GM20000 (cell line): Measurements from ENCODE around the gene UBE2D4.

Source experiments
- DNase-seq: peaks from one replicate; pipeline ENCODE4 v3.0.0; 2012; ENCODE audit warnings: low spot score
- TF ChIP-seq, protein P1 (sequence below): IDR thresholded peaks from 2 replicates; pipeline ENCODE4 v1.5.1; 2012; ENCODE audit warnings: mild to moderate bottlenecking, control low read depth; ENCODE audit errors: extremely low read depth, missing control alignments

Gene UBE2D4

DNA sequence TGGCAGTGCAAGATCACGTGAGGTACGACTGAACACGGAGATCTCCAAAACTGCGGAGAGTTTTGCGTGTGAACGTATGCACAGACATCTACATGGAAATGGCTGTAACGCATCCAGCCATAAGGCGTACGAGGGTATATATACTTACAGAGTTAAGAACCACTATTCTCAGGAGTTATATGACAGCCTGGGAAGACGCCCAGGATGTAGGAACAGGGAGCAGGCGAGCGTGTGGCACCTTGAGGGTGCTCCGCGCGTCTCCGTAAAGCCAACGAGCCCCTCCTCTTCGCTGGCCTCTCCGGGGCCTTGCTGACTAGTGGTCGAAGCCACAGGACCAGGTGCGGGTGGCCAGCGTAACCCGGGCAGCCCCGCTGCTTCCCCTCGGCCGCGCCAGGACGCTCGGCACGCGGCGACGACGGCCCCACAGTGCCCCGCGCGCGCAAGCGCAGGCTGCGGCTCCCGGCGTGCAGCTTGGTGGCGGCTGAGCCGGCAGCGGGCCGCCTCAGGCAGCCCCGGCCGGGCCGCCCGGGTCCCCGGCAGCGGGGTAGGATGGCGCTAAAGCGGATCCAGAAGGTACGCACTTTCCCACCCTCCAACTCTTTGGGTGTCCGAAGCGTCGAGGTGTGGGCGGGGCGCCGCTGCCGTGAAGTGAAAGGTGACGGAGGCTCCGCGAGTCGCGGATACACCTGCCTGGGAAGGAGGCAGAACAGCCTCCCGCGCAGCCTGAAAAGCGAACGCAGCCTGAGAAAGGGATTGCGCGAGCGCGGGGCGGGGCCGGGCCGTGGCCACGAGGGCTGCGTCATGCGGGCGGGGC is at the start of gene UBE2D4:
UBE2D4 (plus strand) TSS at position 453 of the 814 bp plus-strand sequence; CDS start at position 550, 97 bp downstream.
- DNase-seq = peak; percentile 94
- TF ChIP-seq, protein P1, sequence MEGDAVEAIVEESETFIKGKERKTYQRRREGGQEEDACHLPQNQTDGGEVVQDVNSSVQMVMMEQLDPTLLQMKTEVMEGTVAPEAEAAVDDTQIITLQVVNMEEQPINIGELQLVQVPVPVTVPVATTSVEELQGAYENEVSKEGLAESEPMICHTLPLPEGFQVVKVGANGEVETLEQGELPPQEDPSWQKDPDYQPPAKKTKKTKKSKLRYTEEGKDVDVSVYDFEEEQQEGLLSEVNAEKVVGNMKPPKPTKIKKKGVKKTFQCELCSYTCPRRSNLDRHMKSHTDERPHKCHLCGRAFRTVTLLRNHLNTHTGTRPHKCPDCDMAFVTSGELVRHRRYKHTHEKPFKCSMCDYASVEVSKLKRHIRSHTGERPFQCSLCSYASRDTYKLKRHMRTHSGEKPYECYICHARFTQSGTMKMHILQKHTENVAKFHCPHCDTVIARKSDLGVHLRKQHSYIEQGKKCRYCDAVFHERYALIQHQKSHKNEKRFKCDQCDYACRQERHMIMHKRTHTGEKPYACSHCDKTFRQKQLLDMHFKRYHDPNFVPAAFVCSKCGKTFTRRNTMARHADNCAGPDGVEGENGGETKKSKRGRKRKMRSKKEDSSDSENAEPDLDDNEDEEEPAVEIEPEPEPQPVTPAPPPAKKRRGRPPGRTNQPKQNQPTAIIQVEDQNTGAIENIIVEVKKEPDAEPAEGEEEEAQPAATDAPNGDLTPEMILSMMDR = no peak

DNA sequence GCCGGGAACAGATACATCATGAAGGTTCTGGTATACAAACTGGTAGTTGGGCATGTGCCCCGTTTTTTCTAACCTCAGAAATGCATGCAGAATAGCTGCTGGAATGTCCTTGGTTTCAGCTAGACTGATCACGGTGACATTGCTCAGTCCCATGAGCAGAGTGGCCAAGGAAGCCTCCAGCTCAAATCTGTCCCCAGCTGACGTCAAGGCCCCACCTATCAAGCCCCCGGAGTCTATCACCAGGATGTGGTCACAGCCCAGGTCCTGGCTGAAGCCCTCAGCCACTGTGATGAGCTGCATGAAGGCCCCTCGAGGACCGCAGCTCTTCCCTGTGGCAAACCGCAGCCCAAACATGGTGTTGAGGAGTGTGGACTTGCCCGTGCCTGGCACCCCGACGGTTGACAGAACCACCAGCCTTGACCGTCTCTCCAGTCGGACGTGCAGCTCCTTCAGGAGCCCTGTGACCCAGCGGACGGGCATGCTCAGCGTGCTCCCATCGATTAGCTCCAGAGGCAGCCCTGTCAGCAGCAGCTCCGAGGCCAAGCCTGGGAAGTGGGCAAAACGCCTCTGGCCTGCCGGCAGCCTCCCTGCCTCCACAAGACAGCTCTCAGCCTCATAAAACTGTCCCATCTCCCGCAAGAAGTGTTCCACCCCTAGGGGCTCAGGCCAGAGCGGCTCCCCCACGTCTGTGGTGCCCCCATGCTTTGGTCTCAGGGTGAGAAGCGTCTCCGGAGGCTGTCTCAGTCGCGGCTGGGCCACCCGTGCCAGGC is 49.1 kb upstream of the UBE2D4 start:
- no peak for DNase-seq
- TF ChIP-seq, protein P1 = no peak

DNA sequence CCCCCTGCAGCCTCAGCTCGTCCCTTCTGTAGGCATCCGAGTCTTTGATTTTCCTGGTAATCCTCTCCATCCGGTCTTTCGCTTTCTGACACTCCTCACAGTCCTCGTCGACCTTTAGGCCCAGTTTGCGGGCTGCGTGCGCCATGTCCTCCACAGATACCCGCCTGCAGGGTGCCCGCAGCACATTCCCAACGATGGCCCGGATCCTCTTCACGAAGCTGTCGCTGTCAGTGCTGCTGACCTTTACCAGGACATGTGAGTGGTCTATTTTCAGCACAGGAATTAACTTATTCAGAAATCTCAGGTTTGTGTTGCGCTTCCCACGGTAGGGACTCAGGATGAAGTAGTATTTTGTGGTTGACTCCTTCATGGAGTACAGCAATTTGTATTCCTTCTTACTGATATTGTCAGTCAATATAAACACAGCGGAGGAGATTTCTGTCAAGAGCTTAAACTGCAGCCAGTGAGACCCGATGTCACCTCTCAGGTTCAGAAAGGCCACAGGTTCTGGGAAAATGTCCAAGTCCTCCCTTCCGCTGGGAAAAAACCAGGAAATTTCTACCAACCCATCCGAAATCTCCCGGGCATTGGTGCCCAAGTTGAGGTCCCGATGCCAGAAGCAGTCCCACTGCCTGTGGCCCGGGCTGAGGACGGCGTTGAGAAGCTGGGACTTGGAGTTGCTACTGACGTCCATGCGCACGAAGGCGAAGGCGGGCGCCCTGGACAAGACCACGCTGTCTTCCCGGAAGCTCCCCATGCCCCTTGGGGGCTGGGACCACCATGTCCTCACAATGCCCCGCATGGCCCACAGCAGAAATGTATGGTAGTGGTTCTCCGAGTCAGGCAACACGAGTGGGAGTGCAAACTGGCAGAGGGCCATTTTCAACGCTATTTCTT is 48.0 kb upstream of the UBE2D4 start:
- DNase-seq = no peak

DNA sequence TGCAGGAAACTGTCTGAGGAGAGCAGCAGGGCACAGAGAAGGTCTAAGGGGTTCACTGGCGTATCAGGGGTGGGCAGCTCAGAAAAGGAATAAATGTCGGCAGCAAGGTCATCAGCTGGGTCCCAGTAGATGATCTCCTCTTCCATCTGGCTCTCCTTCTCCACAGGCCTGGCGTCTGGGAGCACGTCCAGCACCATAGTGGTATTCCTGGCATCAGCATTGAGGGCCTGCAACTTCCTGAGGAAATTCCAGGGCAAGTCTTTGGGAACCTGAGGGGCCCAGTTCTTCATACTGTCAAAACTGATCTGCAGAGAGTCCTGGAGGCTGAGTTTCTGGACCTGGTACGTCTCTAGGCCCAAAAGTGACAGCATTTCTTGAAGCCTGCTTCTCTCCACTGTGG is 47.4 kb upstream of the UBE2D4 start:
- TF ChIP-seq, protein P1 = no peak
- no peak for DNase-seq

More for the DNA sequence above, 48.0 kb upstream of the UBE2D4 start:
- TF ChIP-seq, protein P1 = no peak

DNA sequence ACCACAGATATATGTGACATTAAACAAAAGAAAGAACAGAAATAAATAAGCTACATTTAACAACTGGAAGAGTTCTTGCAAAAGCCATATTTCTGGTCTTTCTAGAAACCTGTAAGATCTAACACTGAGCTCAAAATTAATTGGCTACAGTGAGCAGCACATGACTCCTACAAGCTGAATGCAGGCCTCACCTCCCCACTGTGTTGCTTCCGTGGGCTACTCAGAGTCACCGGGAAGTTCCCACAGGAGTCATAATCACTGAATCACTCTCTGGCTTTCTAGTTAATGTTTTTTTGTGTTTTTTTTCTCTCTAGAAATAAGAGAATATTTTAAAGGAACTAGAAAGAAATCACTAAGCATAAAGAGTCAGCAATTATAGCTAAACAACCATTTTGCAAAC is 46.8 kb upstream of the UBE2D4 start:
- no peak for DNase-seq
- TF ChIP-seq, protein P1 = no peak

DNA sequence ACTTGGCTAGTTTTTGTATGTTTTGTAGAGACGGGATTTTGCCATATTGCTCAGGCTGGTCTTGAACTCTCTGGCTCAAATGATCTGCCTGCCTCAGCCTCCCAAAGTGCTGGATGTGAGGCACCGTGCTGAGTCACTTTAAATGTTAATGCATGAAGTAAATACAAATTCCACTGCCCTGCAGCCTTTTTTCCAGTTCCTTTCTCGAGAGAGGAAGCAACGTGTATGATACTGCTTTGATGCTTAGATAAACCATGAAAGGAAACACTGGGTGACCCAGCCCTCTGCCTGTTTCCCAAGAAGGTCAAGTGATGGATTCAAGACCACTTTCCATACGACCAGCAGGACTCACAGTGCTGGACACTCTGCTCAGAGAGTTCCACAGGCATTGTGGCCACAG is 45.6 kb upstream of the UBE2D4 start:
- TF ChIP-seq, protein P1 = no peak
- no peak for DNase-seq
